Cardiac muscle cell (in vitro differentiated cells and primary cell): ENCODE data around the gene CLDN5. TPM values are rescaled to one million over a fixed set of nuclear protein-coding genes. Genes with fewer than 3 reads are reported as not detected.
A peak's percentile ranks its signal among the peaks of the same experiment; 100 is the strongest.

Source experiments
- DNase-seq, 2 donors: peaks; one replicate each; pipeline versions ENCODE4 v3.0.0 to v3.0.0-alpha.2; 2010 to 2017; ENCODE audit warnings: low read depth in 1 of 2, low spot score in 1 of 2
- H3K27ac ChIP-seq: fragments of 200-600 bp; sonication (generic); 2 replicates; pipeline ENCODE4 v1.5.1; 2016
- H3K27me3 ChIP-seq: fragments of 200-600 bp; sonication (generic); 2 replicates; pipeline ENCODE4 v1.6.0; 2016; ENCODE audit warnings: control low read depth
- H3K36me3 ChIP-seq: fragments of 200-600 bp; sonication (generic); 2 replicates; pipeline ENCODE4 v1.5.1; 2016; ENCODE audit warnings: control low read depth
- H3K4me1 ChIP-seq: fragments of 200-600 bp; sonication (generic); 2 replicates; pipeline ENCODE4 v1.8.1; 2017; ENCODE audit warnings: low read depth, mild to moderate bottlenecking, mixed run types
- H3K4me3 ChIP-seq: fragments of 200-600 bp; sonication (generic); 2 replicates; pipeline ENCODE4 v1.5.1; 2016; ENCODE audit warnings: mild to moderate bottlenecking
- H3K9me3 ChIP-seq: fragments of 200-600 bp; sonication (generic); 2 replicates; pipeline ENCODE4 v1.5.1; 2017; ENCODE audit warnings: low read depth, mild to moderate bottlenecking, control low read depth
- CTCF ChIP-seq: IDR thresholded peaks from 2 replicates; pipeline ENCODE4 v1.5.1; 2012; ENCODE audit warnings: low read depth, mild to moderate bottlenecking, low read length
- polyA plus RNA-seq: library from polyadenylated mRNA; unstranded; fragments of >200 nt; fragmentation: Nextera tagmentation; extraction: Ambion mirVana; gene quantifications from 2 replicates; pipeline ENCODE4 v1.2.1, GENCODE V29; 2016
- total RNA-seq: library from RNA; depleted of rRNA; stranded (reverse); fragments of >200 nt; gene quantifications from 2 replicates; pipeline ENCODE4 v1.2.3, GENCODE V29; 2016

Gene CLDN5
- total and polyA plus RNA-seq, 2 experiments from 2014 or later, result 0.13 to 1.0 TPM

GRCh38 chr22:19480789-19481188, 43.4 kb downstream of the CLDN5 start:
- no peak overlapping the region for H3K4me3 ChIP-seq
- H3K9me3 ChIP-seq, result no peaks in the 10 kb centered on the region
- TF ChIP-seq CTCF, result no peak

GRCh38 chr22:19480173-19480568, 44.0 kb downstream of the CLDN5 start:
- DNase-seq, result no peak
- peaks cover 5% of the 10 kb centered on the region for H3K4me1 ChIP-seq
- no peaks in the 10 kb centered on the region for H3K9me3 ChIP-seq
- H3K27ac ChIP-seq, result no peak overlapping the region
- no peaks in the 10 kb centered on the region for H3K36me3 ChIP-seq
- TF ChIP-seq CTCF, result no peak
- peak overlapping the region; percentile 52 for H3K4me3 ChIP-seq
- no peaks in the 10 kb centered on the region for H3K27me3 ChIP-seq

More at GRCh38 chr22:19480789-19481188, 43.4 kb downstream of the CLDN5 start:
- Histone ChIP-seq H3K27ac (no peak overlapping the region), H3K27me3 (no peaks in the 10 kb centered on the region), H3K4me1 (peaks cover 5% of the 10 kb centered on the region), H3K36me3 (no peaks in the 10 kb centered on the region)
- DNase-seq, result no peak

GRCh38 chr22:19479355-19480172, 44.6 kb downstream of the CLDN5 start, which contains the start of gene CDC45:
CDC45 (plus strand) TSS chr22:19479920; CDS start chr22:19479969, 49 bp downstream.
- DNase-seq, result peak; percentile 98 to 99

GRCh38 chr22:19478901-19479354, 45.3 kb downstream of the CLDN5 start, which contains the start of gene UFD1:
UFD1 (minus strand) TSS chr22:19479193; CDS start chr22:19479085, 108 bp downstream.
- H3K27me3 ChIP-seq, result no peaks in the 10 kb centered on the region
- peak within 1 kb of the TSS; percentile 97 for H3K27ac ChIP-seq
- peak; percentile 91 to 92 for DNase-seq
- peak within 1 kb of the TSS; percentile 52 for H3K4me3 ChIP-seq
- H3K36me3 ChIP-seq, result no peaks in the 10 kb centered on the region
- no peaks in the 10 kb centered on the region for H3K9me3 ChIP-seq
- H3K4me1 ChIP-seq, result peaks cover 5% of the 10 kb centered on the region
- no peak for TF ChIP-seq CTCF

More at GRCh38 chr22:19479355-19480172, 44.6 kb downstream of the CLDN5 start, which contains the start of gene CDC45:
- Histone ChIP-seq H3K4me1 (peaks cover 5% of the 10 kb centered on the region), H3K9me3 (no peaks in the 10 kb centered on the region), H3K36me3 (no peaks in the 10 kb centered on the region), H3K27me3 (no peaks in the 10 kb centered on the region), H3K27ac (peak within 1 kb of the TSS; percentile 97), H3K4me3 (peak within 1 kb of the TSS; percentile 52)
- TF ChIP-seq CTCF, result no peak

GRCh38 chr22:19478045-19478900, 45.9 kb downstream of the CLDN5 start:
- H3K4me3 ChIP-seq, result peak overlapping the region; percentile 52
- no peak for DNase-seq
- no peaks in the 10 kb centered on the region for H3K36me3 ChIP-seq
- H3K9me3 ChIP-seq, result no peaks in the 10 kb centered on the region
- peaks cover 5% of the 10 kb centered on the region for H3K4me1 ChIP-seq
- H3K27me3 ChIP-seq, result no peaks in the 10 kb centered on the region
- peak overlapping the region; percentile 97 for H3K27ac ChIP-seq
- no peak for TF ChIP-seq CTCF
